Caco-2 (cell line): ENCODE data around the gene PRKAR1B. TPM values are rescaled to one million over a fixed set of nuclear protein-coding genes. Genes with fewer than 3 reads are reported as not detected.

ENCODE experiments used
- BruUV-seq: library from RNA; stranded (reverse); fragments of 400-500 nt; replicated peaks from 2 replicates; lab custom pipeline; 2021; lab: Mats Ljungman, UMichigan
- CTCF ChIA-PET: fragments of 300-600 bp; sonication (Branson Sonifier 250); formaldehyde crosslinking; loops from one replicate; lab custom pipeline; 2022; ENCODE audit warnings: antibody characterized with exemption; lab: Charles Lee
- POLR2A ChIA-PET: fragments of 300-600 bp; sonication (Branson Sonifier 250); formaldehyde crosslinking; loops from one replicate; lab custom pipeline; 2022; ENCODE audit warnings: antibody characterized with exemption; lab: Charles Lee
- DNase-seq, 2 experiments: peaks; one replicate each; pipeline versions ENCODE4 v3.0.0 to v3.0.0-alpha.2; 2020 to 2022
- H3K27me3 ChIP-seq: replicated peaks from 2 replicates; pipeline ENCODE4 v1.6.0; 2011; ENCODE audit warnings: low read length; ENCODE audit not compliant: control insufficient read depth, insufficient read depth
- H3K36me3 ChIP-seq: 2 replicates; pipeline ENCODE4 v1.5.1; 2011; ENCODE audit warnings: low read length; ENCODE audit not compliant: control insufficient read depth, insufficient read depth
- H3K4me1 ChIP-seq: fragments of 250-450 bp; sonication (Bioruptor Pico); 2 replicates; pipeline ENCODE4 v1.5.1; 2020; ENCODE audit warnings: mild to moderate bottlenecking
- H3K4me3 ChIP-seq: 2 replicates; pipeline ENCODE4 v1.5.1; 2011; ENCODE audit warnings: low read depth, mild to moderate bottlenecking, control low read depth, low read length
- H3K9me3 ChIP-seq: fragments of 250-450 bp; sonication (Bioruptor Pico); 2 replicates; pipeline ENCODE4 v1.5.1; 2020; ENCODE audit warnings: mild to moderate bottlenecking, moderate library complexity
- H3K27ac Mint-ChIP-seq: one replicate; pipeline ENCODE4 v1.8.0; 2022; ENCODE audit warnings: mixed read lengths; ENCODE audit not compliant: unreplicated experiment
- H3K27me3 Mint-ChIP-seq: one replicate; pipeline ENCODE4 v1.8.0; 2022; ENCODE audit warnings: mixed read lengths; ENCODE audit not compliant: insufficient read depth, unreplicated experiment
- H3K36me3 Mint-ChIP-seq: one replicate; pipeline ENCODE4 v1.8.0; 2022; ENCODE audit warnings: mild to moderate bottlenecking, mixed read lengths; ENCODE audit not compliant: insufficient read depth, unreplicated experiment
- H3K4me1 Mint-ChIP-seq: one replicate; pipeline ENCODE4 v1.8.0; 2022; ENCODE audit warnings: low read depth, mixed read lengths; ENCODE audit not compliant: unreplicated experiment
- H3K4me3 Mint-ChIP-seq: one replicate; pipeline ENCODE4 v1.8.0; 2022; ENCODE audit warnings: mild to moderate bottlenecking, moderate library complexity, mixed read lengths; ENCODE audit not compliant: unreplicated experiment
- H3K9me3 Mint-ChIP-seq: one replicate; pipeline ENCODE4 v1.8.0; 2022; ENCODE audit warnings: mixed read lengths; ENCODE audit not compliant: unreplicated experiment
- intact Hi-C: fragments of 100-400 bp; cut with micrococcal nuclease; formaldehyde crosslinking; loops from one replicate; pipeline ENCODE4 v1.10.0; 2022; ENCODE audit not compliant: unreplicated experiment
- total RNA-seq: library from RNA; stranded (reverse); gene quantifications from 2 replicates; pipeline ENCODE4 v1.2.3, GENCODE V29; 2022
- TF ChIP-seq, protein P1 (sequence below), 2 experiments: fragments of 200-600 bp in 1 of 2; IDR thresholded peaks; 1 replicate in 1 of 2; 2 replicates in 1 of 2; pipeline versions ENCODE4 v1.5.1 to v1.8.0; 2011 to 2022; ENCODE audit warnings: antibody characterized with exemption in 1 of 2, control low read depth in 1 of 2, inconsistent platforms in 1 of 2, low read depth in 1 of 2, low read length in 1 of 2, mild to moderate bottlenecking in 1 of 2, moderate library complexity in 1 of 2; ENCODE audit not compliant: insufficient read depth in 1 of 2, severe bottlenecking in 1 of 2, unreplicated experiment in 1 of 2

Gene PRKAR1B
- total RNA-seq, 1 experiment from 2014 or later = 56.6 TPM

DNA sequence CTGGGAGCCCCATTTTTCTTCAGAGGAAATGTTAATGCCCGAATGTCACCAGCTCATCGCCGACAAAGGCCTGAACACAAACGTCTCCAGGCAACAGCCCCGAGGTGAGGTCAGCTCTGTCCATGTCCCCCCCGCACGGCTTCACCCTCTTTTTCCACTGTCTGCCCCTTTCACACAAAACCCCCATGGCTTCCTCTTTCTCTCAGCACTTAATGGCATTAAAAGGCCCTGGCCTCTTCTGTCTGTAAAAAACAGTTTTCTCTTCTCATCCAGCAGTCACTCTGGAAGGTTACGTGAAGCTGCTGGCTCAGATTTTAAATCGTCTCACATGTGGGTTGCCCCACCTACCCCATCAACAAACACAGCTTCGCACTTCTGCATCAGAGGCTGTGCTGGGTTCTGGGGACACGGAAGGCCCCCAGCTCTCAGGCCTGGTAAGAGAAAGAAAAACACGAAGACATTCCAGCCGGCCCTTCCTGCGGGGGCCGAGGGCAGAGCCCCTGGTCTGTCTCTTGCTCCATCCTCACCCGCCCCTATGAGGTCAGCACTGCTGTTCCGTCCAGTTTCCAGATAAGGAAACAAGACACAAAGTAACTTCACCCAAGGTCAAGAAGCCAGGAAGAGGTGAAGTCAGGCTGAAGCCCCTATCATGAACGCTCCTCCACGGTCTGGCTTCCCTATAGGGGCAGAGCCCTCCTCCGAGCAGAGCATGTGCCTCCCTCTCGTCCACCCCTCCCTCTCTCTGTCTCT is 116.4 kb downstream of the PRKAR1B start:
- H3K27me3 Mint-ChIP-seq = no peaks in the 10 kb centered on the region
- ChIA-PET POLR2A (no interaction called here), CTCF (interaction anchor here (0.6 kb wide), 1 partner anchor 107 kb away, joined by 3 read pairs; no protein-coding TSS in a partner anchor)
- intact Hi-C loops = no loop called here
- no peak overlapping the region for H3K4me3 Mint-ChIP-seq
- peaks cover 13% of the 10 kb centered on the region for H3K9me3 Mint-ChIP-seq
- no peak overlapping the region for H3K4me3 ChIP-seq
- peaks cover 6% of the 10 kb centered on the region for H3K36me3 Mint-ChIP-seq
- H3K4me1 ChIP-seq = peaks cover 6% of the 10 kb centered on the region; the same call in 1 of the 2 replicates
- TF ChIP-seq, protein P1, sequence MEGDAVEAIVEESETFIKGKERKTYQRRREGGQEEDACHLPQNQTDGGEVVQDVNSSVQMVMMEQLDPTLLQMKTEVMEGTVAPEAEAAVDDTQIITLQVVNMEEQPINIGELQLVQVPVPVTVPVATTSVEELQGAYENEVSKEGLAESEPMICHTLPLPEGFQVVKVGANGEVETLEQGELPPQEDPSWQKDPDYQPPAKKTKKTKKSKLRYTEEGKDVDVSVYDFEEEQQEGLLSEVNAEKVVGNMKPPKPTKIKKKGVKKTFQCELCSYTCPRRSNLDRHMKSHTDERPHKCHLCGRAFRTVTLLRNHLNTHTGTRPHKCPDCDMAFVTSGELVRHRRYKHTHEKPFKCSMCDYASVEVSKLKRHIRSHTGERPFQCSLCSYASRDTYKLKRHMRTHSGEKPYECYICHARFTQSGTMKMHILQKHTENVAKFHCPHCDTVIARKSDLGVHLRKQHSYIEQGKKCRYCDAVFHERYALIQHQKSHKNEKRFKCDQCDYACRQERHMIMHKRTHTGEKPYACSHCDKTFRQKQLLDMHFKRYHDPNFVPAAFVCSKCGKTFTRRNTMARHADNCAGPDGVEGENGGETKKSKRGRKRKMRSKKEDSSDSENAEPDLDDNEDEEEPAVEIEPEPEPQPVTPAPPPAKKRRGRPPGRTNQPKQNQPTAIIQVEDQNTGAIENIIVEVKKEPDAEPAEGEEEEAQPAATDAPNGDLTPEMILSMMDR (IDR thresholded peaks at IDR 0.05; ENCODE audit: insufficient read depth in 1 of 2, low read depth in 1 of 2, low read length in 1 of 2, severe bottlenecking in 1 of 2, unreplicated experiment in 1 of 2) = no peak
- DNase-seq = no peak
- no TSS peak for BruUV-seq
- no peak overlapping the region for H3K27ac Mint-ChIP-seq
- no peaks in the 10 kb centered on the region; the same call in 1 of the 2 replicates for H3K36me3 ChIP-seq
- peaks cover 6% of the 10 kb centered on the region for H3K4me1 Mint-ChIP-seq
- H3K27me3 ChIP-seq = no peaks in the 10 kb centered on the region
- H3K9me3 ChIP-seq = no peaks in the 10 kb centered on the region

DNA sequence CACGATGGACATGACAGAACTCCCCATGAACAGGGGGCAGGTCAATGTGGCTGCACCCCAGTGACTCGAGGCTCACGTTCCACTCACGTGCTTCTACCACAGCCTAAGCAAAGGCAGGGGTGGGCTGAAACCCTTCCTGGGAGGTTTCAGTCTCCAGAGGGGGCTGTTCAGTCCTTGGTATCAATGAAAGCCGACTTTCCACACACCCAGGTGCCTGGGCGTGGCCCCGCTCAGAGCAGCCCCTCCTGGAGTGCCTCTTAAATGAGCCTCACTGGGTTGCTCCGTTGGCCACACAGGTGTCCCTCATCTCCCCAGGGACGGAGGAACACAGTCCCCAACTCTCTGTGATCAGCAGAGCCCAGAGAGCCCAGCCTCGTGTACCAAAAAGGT is 116.9 kb downstream of the PRKAR1B start:
- no peaks in the 10 kb centered on the region for H3K27me3 ChIP-seq
- POLR2A ChIA-PET = no interaction called here
- Mint-ChIP-seq H3K4me3 (no peak overlapping the region), H3K36me3 (peaks cover 6% of the 10 kb centered on the region), H3K27me3 (no peaks in the 10 kb centered on the region), H3K27ac (no peak overlapping the region), H3K9me3 (peaks cover 13% of the 10 kb centered on the region), H3K4me1 (peaks cover 6% of the 10 kb centered on the region)
- no peaks in the 10 kb centered on the region for H3K9me3 ChIP-seq
- no peak overlapping the region for H3K4me3 ChIP-seq
- H3K36me3 ChIP-seq = peaks cover 1% of the 10 kb centered on the region; the same call in 1 of the 2 replicates
- TF ChIP-seq, protein P1 (IDR thresholded peaks at IDR 0.05; ENCODE audit: insufficient read depth in 1 of 2, low read depth in 1 of 2, low read length in 1 of 2, severe bottlenecking in 1 of 2, unreplicated experiment in 1 of 2) = no peak
- no TSS peak for BruUV-seq
- no peak for DNase-seq
- peaks cover 6% of the 10 kb centered on the region; the same call in 1 of the 2 replicates for H3K4me1 ChIP-seq
- intact Hi-C loops = no loop called here
- CTCF ChIA-PET = interaction anchor here (0.6 kb wide), 1 partner anchor 106 kb away, joined by 3 read pairs; no protein-coding TSS in a partner anchor

DNA sequence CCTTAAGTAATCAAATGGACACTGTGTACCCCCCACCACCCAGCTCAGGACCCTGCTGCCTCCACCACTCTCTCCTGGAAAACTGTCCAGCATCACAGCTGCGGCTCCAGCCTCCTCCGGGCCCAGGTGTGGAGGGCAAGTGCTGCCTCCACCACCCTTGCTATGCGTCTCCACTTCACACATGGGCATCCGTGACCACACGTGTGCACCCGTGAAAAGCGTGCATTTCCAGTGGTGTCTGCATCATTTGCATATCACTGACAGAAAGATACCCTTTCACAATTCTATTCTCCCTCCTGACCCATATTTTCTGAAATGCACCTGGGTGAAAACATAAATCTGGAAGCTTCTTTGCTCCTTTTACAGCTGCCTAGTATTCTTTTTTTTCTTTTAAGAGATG is 117.7 kb downstream of the PRKAR1B start:
- CTCF ChIA-PET = no interaction called here
- no peaks in the 10 kb centered on the region for H3K27me3 Mint-ChIP-seq
- Histone ChIP-seq H3K4me3 (no peak overlapping the region), H3K36me3 (peaks cover 1% of the 10 kb centered on the region; the same call in 1 of the 2 replicates), H3K4me1 (peaks cover 6% of the 10 kb centered on the region; the same call in 1 of the 2 replicates), H3K27me3 (no peaks in the 10 kb centered on the region), H3K9me3 (no peaks in the 10 kb centered on the region)
- no peak for DNase-seq
- H3K4me1 Mint-ChIP-seq = peaks cover 6% of the 10 kb centered on the region
- H3K36me3 Mint-ChIP-seq = peaks cover 6% of the 10 kb centered on the region
- no peak overlapping the region for H3K27ac Mint-ChIP-seq
- no TSS peak for BruUV-seq
- H3K9me3 Mint-ChIP-seq = peaks cover 13% of the 10 kb centered on the region
- POLR2A ChIA-PET = no interaction called here
- intact Hi-C loops = no loop called here
- TF ChIP-seq, protein P1 (IDR thresholded peaks at IDR 0.05; ENCODE audit: insufficient read depth in 1 of 2, low read depth in 1 of 2, low read length in 1 of 2, severe bottlenecking in 1 of 2, unreplicated experiment in 1 of 2) = no peak
- no peak overlapping the region for H3K4me3 Mint-ChIP-seq
